K562 (cell line): ENCODE measurements around the gene TMEM53. TPM values are rescaled to one million over a fixed set of nuclear protein-coding genes. Genes with fewer than 3 reads are reported as not detected.
A peak's percentile ranks its signal among the peaks of the same experiment; 100 is the strongest.

Source experiments
- ATAC-seq: fragments of 200-7000 bp; cut with Tn5 transposase; 3 replicates; pipeline ENCODE4 v1.9.1; 2020; ENCODE audit warnings: moderate library complexity
- BruUV-seq: library from RNA; stranded (reverse); fragments of 400-500 nt; replicated peaks from 2 replicates; lab custom pipeline; 2021; lab: Mats Ljungman, UMichigan
- CTCF ChIA-PET: fragments of 300-600 bp; formaldehyde crosslinking; extraction: SDS; loops from one replicate; lab custom pipeline; 2021; ENCODE audit warnings: low intra/inter-chr PET ratio; lab: Yijun Ruan, JAX
- POLR2A ChIA-PET: fragments of 300-600, 350-650 bp; sonication (Branson Sonifier 250); formaldehyde crosslinking; extraction: SDS; loops from one replicate; lab custom pipeline; 2021; ENCODE audit warnings: antibody characterized with exemption, inconsistent platforms; lab: Yijun Ruan, JAX
- DNase-seq, 4 experiments: peaks; one replicate each; pipeline versions ENCODE4 v3.0.0 to v3.0.0-alpha.2; 2011 to 2018; ENCODE audit warnings: low spot score in 3 of 4, mixed read lengths in 3 of 4; ENCODE audit errors: extremely low read depth in 1 of 4
- FAIRE-seq: peaks from 2 replicates; lab custom pipeline; 2011; peaks lifted over from hg19 to GRCh38; lab: Jason Lieb, UNC
- H2AFZ ChIP-seq: 2 replicates; pipeline ENCODE4 v1.6.0; 2011; ENCODE audit warnings: low read depth, low read length, control low read depth, inconsistent platforms
- H3K27ac ChIP-seq: fragments of 200-600 bp; 3 replicates; pipeline ENCODE4 v1.8.0; 2011; ENCODE audit warnings: low read depth, mild to moderate bottlenecking, control low read depth, inconsistent platforms, low read length, moderate library complexity, mixed read lengths; ENCODE audit errors: extremely low read depth
- H3K27me3 ChIP-seq, 2 experiments: fragments of 300-600 bp in 1 of 2; 2 replicates in 1 of 2; 3 replicates in 1 of 2; pipeline versions ENCODE4 v1.6.0 to v1.8.0; 2011; ENCODE audit warnings: inconsistent platforms in 2 of 2, low read length in 2 of 2, mild to moderate bottlenecking in 1 of 2, mixed read lengths in 1 of 2, moderate library complexity in 1 of 2; ENCODE audit not compliant: control insufficient read depth in 2 of 2, insufficient read depth in 2 of 2
- H3K36me3 ChIP-seq: fragments of 300-600 bp; 3 replicates; pipeline ENCODE4 v1.8.0; 2011; ENCODE audit warnings: mild to moderate bottlenecking, low read length, inconsistent platforms; ENCODE audit not compliant: control insufficient read depth, insufficient read depth
- H3K4me1 ChIP-seq, 2 experiments: fragments of 200-600 bp in 1 of 2; replicated peaks in 1 of 2; 2 replicates in 1 of 2; 3 replicates in 1 of 2; pipeline versions ENCODE4 v1.5.1 to v1.8.0; 2011; ENCODE audit warnings: inconsistent platforms in 2 of 2, low read length in 2 of 2, mild to moderate bottlenecking in 1 of 2, mixed read lengths in 1 of 2, moderate library complexity in 1 of 2; ENCODE audit not compliant: control insufficient read depth in 2 of 2, insufficient read depth in 2 of 2
- H3K4me2 ChIP-seq: 2 replicates; pipeline ENCODE4 v1.6.1; 2011; ENCODE audit warnings: low read length, control low read depth, inconsistent platforms, mixed read lengths; ENCODE audit not compliant: insufficient read depth
- H3K4me3 ChIP-seq: fragments of 200-600 bp; sonication (generic), shearing (Covaris generic); 2 replicates; pipeline ENCODE4 v1.5.1; 2016; ENCODE audit warnings: control low read depth, inconsistent platforms
- H3K79me2 ChIP-seq: fragments of 200-600 bp; 3 replicates; pipeline ENCODE4 v1.8.0; 2011; ENCODE audit warnings: low read length, inconsistent platforms; ENCODE audit not compliant: control insufficient read depth, insufficient read depth
- H3K9ac ChIP-seq, 2 experiments: 2 replicates each; pipeline versions ENCODE4 v1.6.0 to v1.6.1; 2011; ENCODE audit warnings: low read depth in 2 of 2, low read length in 2 of 2, control low read depth in 1 of 2, inconsistent platforms in 1 of 2, mild to moderate bottlenecking in 1 of 2, mixed read lengths in 1 of 2; ENCODE audit not compliant: insufficient read depth in 1 of 2
- H3K9me1 ChIP-seq: one replicate; pipeline ENCODE4 v1.6.0; 2011; ENCODE audit warnings: inconsistent platforms, mild to moderate bottlenecking, low read length, moderate library complexity; ENCODE audit not compliant: control insufficient read depth, insufficient read depth
- H3K9me3 ChIP-seq: replicated peaks from 2 replicates; pipeline ENCODE4 v1.5.1; 2011; ENCODE audit warnings: low read depth, low read length, inconsistent platforms; ENCODE audit not compliant: control insufficient read depth, insufficient read depth
- H4K20me1 ChIP-seq: replicated peaks from 2 replicates; pipeline ENCODE4 v1.6.1; 2011; ENCODE audit warnings: low read length, inconsistent platforms, mixed read lengths; ENCODE audit not compliant: control insufficient read depth, insufficient read depth
- BACH1 ChIP-seq: fragments of 200-800 bp; sonication (Bioruptor generic); IDR thresholded peaks from 2 replicates; pipeline ENCODE4 v1.6.1; 2016; ENCODE audit warnings: missing genetic modification characterization, missing compliant biosample characterization
- CHD2 ChIP-seq: IDR thresholded peaks from 2 replicates; pipeline ENCODE4 v1.6.1; 2011; ENCODE audit warnings: low read depth, low read length
- CXXC5 ChIP-seq: fragments of 250-450 bp; sonication (Bioruptor Pico); IDR thresholded peaks from 2 replicates; pipeline ENCODE4 v1.8.0; 2022; ENCODE audit warnings: inconsistent platforms, mild to moderate bottlenecking, moderate library complexity
- HNRNPH1 ChIP-seq: fragments of 200-400 bp; formaldehyde crosslinking; optimal IDR thresholded peaks from 2 replicates; pipeline ENCODE3; 2017; ENCODE audit warnings: low read depth, mild to moderate bottlenecking, low read length, moderate library complexity
- KDM1A ChIP-seq, 2 experiments: fragments of 450-650 bp; IDR thresholded peaks; 2 replicates each; pipeline ENCODE4 v1.6.1; 2016; ENCODE audit warnings: mild to moderate bottlenecking in 2 of 2
- LEF1 ChIP-seq: fragments of 450-650 bp; IDR thresholded peaks from 2 replicates; pipeline ENCODE4 v1.6.1; 2016; ENCODE audit warnings: mild to moderate bottlenecking
- MNT ChIP-seq, 2 experiments: fragments of 450-650 bp; conservative IDR thresholded peaks; 2 replicates each; pipeline ENCODE4 v1.6.1; 2017; ENCODE audit warnings: mild to moderate bottlenecking in 2 of 2, moderate library complexity in 2 of 2
- MTF1 ChIP-seq: fragments of 250-450 bp; sonication (Bioruptor Pico); IDR thresholded peaks from 2 replicates; pipeline ENCODE4 v1.9.0; 2021; ENCODE audit warnings: moderate library complexity, mild to moderate bottlenecking, inconsistent platforms, borderline replicate concordance
- NR1H2 ChIP-seq: sonication (generic); formaldehyde crosslinking; IDR thresholded peaks from 2 replicates; pipeline ENCODE4 v1.4.0; 2020; ENCODE audit warnings: mild to moderate bottlenecking, missing genetic modification reagents
- PCBP2 ChIP-seq: fragments of 200-400 bp; formaldehyde crosslinking; IDR thresholded peaks from 2 replicates; pipeline ENCODE4 v1.6.1; 2018; ENCODE audit warnings: low read length, low read depth, mild to moderate bottlenecking, moderate library complexity; ENCODE audit not compliant: poor library complexity, severe bottlenecking
- RBM39 ChIP-seq: fragments of 200-400 bp; formaldehyde crosslinking; optimal IDR thresholded peaks from 2 replicates; pipeline ENCODE3; 2018; ENCODE audit warnings: low read depth, low read length
- RCOR1 ChIP-seq, 2 experiments: IDR thresholded peaks; 2 replicates each; pipeline ENCODE4 v1.6.1; 2012; ENCODE audit warnings: low read depth in 2 of 2, low read length in 2 of 2, borderline replicate concordance in 1 of 2, improper control_type of control experiment in 1 of 2
- SPI1 ChIP-seq: IDR thresholded peaks from 2 replicates; pipeline ENCODE4 v1.6.1; 2011; ENCODE audit warnings: low read depth, low read length, control low read depth, borderline replicate concordance
- ZNF639 ChIP-seq, 2 experiments: fragments of 200-800 bp in 1 of 2; sonication (Bioruptor generic) in 1 of 2; sonication (generic) in 1 of 2; formaldehyde crosslinking in 1 of 2; IDR thresholded peaks in 1 of 2; conservative IDR thresholded peaks in 1 of 2; 2 replicates each; pipeline versions ENCODE4 v1.5.0 to v1.6.1; 2016 to 2020; ENCODE audit warnings: missing compliant biosample characterization in 1 of 2, missing genetic modification characterization in 1 of 2, missing genetic modification reagents in 1 of 2
- ZNF76 ChIP-seq: fragments of 250-450 bp; sonication (Bioruptor Pico); IDR thresholded peaks from 2 replicates; pipeline ENCODE4 v1.4.0; 2020; ENCODE audit warnings: mild to moderate bottlenecking, moderate library complexity, borderline replicate concordance
- WGBS: fragments of 100-300 bp; shearing (Covaris generic); methylation state at CpG from one replicate; pipeline ENCODE4 v1.1.6; 2016; ENCODE audit warnings: low coverage, mixed read lengths; ENCODE audit not compliant: insufficient coverage; ENCODE audit errors: missing lambda C conversion rate; 5-methylcytosine and 5-hydroxymethylcytosine counted together
- in situ Hi-C: fragments of 300-500 bp; cut with MboI; formaldehyde crosslinking; loops from 4 replicates; pipeline ENCODE4 v1.15.0; 2018; ENCODE audit warnings: inconsistent platforms, mixed read lengths
- intact Hi-C: fragments of 100-400 bp; cut with micrococcal nuclease; formaldehyde crosslinking; loops from 2 replicates; pipeline ENCODE4 v1.14.2; 2022
- polyA plus RNA-seq, 8 experiments: library from polyadenylated mRNA; depleted of rRNA in 4 of 8; stranded (reverse) in 5 of 8; unstranded in 3 of 8; fragments of >200 nt; fragmentation: Nextera tagmentation in 2 of 8; fragmentation: Illumina TruSeq in 1 of 8; extraction: Ambion mirVana in 2 of 8; extraction: Trizol in 1 of 8; gene quantifications; 2 replicates each; pipeline versions ENCODE4 v1.2.1 to v1.2.3, GENCODE V29; 2011 to 2014; ENCODE audit warnings: inconsistent platforms in 1 of 8, missing spikeins in 1 of 8
- total RNA-seq, 7 experiments: library from RNA; depleted of rRNA in 6 of 7; stranded (reverse); fragments of >200 nt in 6 of 7; fragmentation: Illumina TruSeq in 2 of 7; extraction: Trizol in 2 of 7; gene quantifications; 2 replicates each; pipeline versions ENCODE4 v1.2.1 to v1.2.3, GENCODE V29; 2011 to 2021; ENCODE audit warnings: low replicate concordance in 1 of 7
- TF ChIP-seq, protein P1 (sequence below): fragments of 450-650 bp; IDR thresholded peaks from 2 replicates; pipeline ENCODE4 v1.6.1; 2014; ENCODE audit warnings: low read depth, mild to moderate bottlenecking, moderate library complexity, borderline replicate concordance

Gene TMEM53
- total and polyA plus RNA-seq, 9 of the 15 experiments (the other 6 are each of a cell fraction or from before 2014, with no cell fraction given) = 0.23 to 3.7 (median 2.0) TPM

DNA sequence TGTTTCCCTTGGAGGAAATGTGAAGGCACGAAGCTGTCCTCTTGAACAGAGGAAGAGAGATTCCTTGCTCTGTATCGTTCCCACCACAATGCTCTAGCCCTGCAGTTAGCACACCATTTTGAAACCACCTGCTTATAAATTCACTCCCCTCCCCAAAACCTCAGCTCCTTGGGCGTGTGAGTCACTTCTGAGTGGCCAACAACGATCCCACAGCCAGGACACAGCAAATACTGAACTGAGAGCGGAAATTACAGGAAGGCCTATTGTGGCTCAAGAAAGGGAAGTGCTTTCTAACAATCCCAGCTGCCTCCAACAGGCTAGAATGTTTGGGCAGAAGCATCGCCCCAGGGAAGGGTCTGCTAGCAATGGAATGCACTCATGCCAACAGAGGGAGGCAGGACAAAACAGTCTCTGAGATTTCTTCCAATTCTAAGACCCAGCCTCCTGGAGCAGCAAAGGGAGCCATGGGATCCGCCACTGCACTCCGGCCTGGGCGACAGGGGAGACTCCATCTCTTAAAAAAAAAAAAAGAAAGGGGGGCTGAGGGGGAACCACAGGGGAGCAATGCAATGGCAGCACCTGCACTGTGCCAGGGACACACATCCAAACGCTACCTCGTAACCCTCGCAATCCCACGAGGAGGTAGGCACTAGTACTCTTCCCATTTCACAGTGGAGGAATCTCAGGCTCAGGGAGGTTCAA is 1.9 kb downstream of the TMEM53 start:
- ATAC-seq (no peak), FAIRE-seq (peak; percentile 26), DNase-seq (peak in 1 of 4 experiments; percentile 52)
- no TSS peak for BruUV-seq
- H3K79me2 ChIP-seq = no peaks in the 10 kb centered on the region
- in situ Hi-C loops = no loop called here
- 0 out of 2 replicates have a peak overlapping the region, but pooled peaks have one; percentile 16 for H3K4me2 ChIP-seq
- H3K9me1 ChIP-seq = peaks cover 4% of the 10 kb centered on the region
- 57% methylated on average over 11 of the region's 13 CpGs for WGBS
- H2AFZ ChIP-seq = peak overlapping the region; percentile 67
- CTCF ChIA-PET = no interaction called here
- no peaks in the 10 kb centered on the region for H3K27me3 ChIP-seq
- intact Hi-C loops = no loop called here
- POLR2A ChIA-PET = interaction anchor here (0.6 to 3.3 kb wide), 9 partner anchors 24 to 342 kb away, joined by 3 to 40 read pairs (median 5); no protein-coding TSS in a partner anchor
- H3K9me3 ChIP-seq = no peaks in the 10 kb centered on the region
- H3K9ac ChIP-seq = peak overlapping the region in 1 of 2 experiments; percentile 63; a peak in 1 of 4 replicates
- no peak overlapping the region for H3K4me3 ChIP-seq
- no peaks in the 10 kb centered on the region for H3K36me3 ChIP-seq
- H4K20me1 ChIP-seq = no peaks in the 10 kb centered on the region
- peaks cover 23 to 35% of the 10 kb centered on the region in 2 experiments for H3K4me1 ChIP-seq
- H3K27ac ChIP-seq = no peak overlapping the region
- TF ChIP-seq KDM1A (IDR thresholded peaks at IDR 0.05) (no peak), LEF1 (no peak), CXXC5 (CRISPR knock-in tag) (no peak), RCOR1 (IDR thresholded peaks at IDR 0.05; ENCODE audit: borderline replicate concordance in 1 of 2, low read depth in 2 of 2, low read length in 2 of 2) (peak in 1 of 2 experiments; percentile 63; a peak in 2 of 4 replicates), CHD2 (no peak), RBM39 (no peak), HNRNPH1 (no peak), ZNF76 (CRISPR knock-in tag) (no peak), ZNF639 (CRISPR knock-in tag; conservative IDR thresholded peaks at IDR 0.05 in 1 of 2, IDR thresholded peaks at IDR 0.05 in 1 of 2) (no peak), NR1H2 (CRISPR knock-in tag) (no peak), MNT (conservative IDR thresholded peaks at IDR 0.05) (no peak), PCBP2 (no peak), SPI1 (peak; percentile 97), BACH1 (tag) (peak; percentile 46; the same call in 1 of the 2 replicates), MTF1 (CRISPR knock-in tag) (no peak)
- TF ChIP-seq, protein P1, sequence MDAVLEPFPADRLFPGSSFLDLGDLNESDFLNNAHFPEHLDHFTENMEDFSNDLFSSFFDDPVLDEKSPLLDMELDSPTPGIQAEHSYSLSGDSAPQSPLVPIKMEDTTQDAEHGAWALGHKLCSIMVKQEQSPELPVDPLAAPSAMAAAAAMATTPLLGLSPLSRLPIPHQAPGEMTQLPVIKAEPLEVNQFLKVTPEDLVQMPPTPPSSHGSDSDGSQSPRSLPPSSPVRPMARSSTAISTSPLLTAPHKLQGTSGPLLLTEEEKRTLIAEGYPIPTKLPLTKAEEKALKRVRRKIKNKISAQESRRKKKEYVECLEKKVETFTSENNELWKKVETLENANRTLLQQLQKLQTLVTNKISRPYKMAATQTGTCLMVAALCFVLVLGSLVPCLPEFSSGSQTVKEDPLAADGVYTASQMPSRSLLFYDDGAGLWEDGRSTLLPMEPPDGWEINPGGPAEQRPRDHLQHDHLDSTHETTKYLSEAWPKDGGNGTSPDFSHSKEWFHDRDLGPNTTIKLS = no peak
